H1 (cell line): Measurements from ENCODE around the gene RGS2. TPM values are rescaled to one million over a fixed set of nuclear protein-coding genes. Genes with fewer than 3 reads are reported as not detected.

Experiments used
- CTCF ChIA-PET: fragments of 300-600 bp; sonication (Branson Sonifier 250); formaldehyde crosslinking; loops from one replicate; lab custom pipeline; 2021; ENCODE audit not compliant: partially characterized antibody; lab: Charles Lee
- POLR2A ChIA-PET: fragments of 300-600 bp; sonication (Branson Sonifier 250); formaldehyde crosslinking; loops from one replicate; lab custom pipeline; 2021; ENCODE audit warnings: inconsistent platforms; ENCODE audit not compliant: partially characterized antibody; lab: Charles Lee
- DNase-seq, 2 experiments: peaks; one replicate each; pipeline versions ENCODE4 v3.0.0 to v3.0.0-alpha.2; 2010 to 2022; ENCODE audit warnings: low spot score in 2 of 2, low read depth in 1 of 2, mixed read lengths in 1 of 2
- FAIRE-seq: peaks from 2 replicates; lab custom pipeline; 2011; peaks lifted over from hg19 to GRCh38; lab: Jason Lieb, UNC
- H2AFZ ChIP-seq: 2 replicates; pipeline ENCODE4 v1.8.1; 2012; ENCODE audit warnings: low read length, inconsistent platforms
- H2AK5ac ChIP-seq: 2 replicates; pipeline ENCODE4 v1.6.1; 2013; ENCODE audit warnings: low read depth, low read length
- H2BK120ac ChIP-seq: replicated peaks from 2 replicates; pipeline ENCODE3; 2013; ENCODE audit warnings: low read depth, low read length, inconsistent platforms
- H2BK12ac ChIP-seq: 2 replicates; pipeline ENCODE4 v1.6.1; 2013; ENCODE audit warnings: low read depth, low read length
- H2BK15ac ChIP-seq: 2 replicates; pipeline ENCODE4 v1.6.1; 2013; ENCODE audit warnings: low read length
- H2BK20ac ChIP-seq: 2 replicates; pipeline ENCODE4 v1.6.1; 2013; ENCODE audit warnings: low read length
- H2BK5ac ChIP-seq: 2 replicates; pipeline ENCODE4 v1.6.1; 2013; ENCODE audit warnings: low read depth, low read length
- H3K14ac ChIP-seq: 2 replicates; pipeline ENCODE4 v1.6.1; 2013; ENCODE audit warnings: inconsistent platforms; ENCODE audit not compliant: insufficient read length
- H3K18ac ChIP-seq: 2 replicates; pipeline ENCODE4 v1.6.1; 2013; ENCODE audit warnings: low read length; ENCODE audit errors: extremely low read depth
- H3K23ac ChIP-seq: 2 replicates; pipeline ENCODE4 v1.6.1; 2013; ENCODE audit warnings: inconsistent platforms; ENCODE audit not compliant: insufficient read length
- H3K23me2 ChIP-seq: 2 replicates; pipeline ENCODE4 v1.6.1; 2013; ENCODE audit warnings: low read depth, low read length
- H3K27ac ChIP-seq: 2 replicates; pipeline ENCODE4 v1.6.1; 2011; ENCODE audit warnings: low read depth, low read length, inconsistent platforms
- H3K27me3 ChIP-seq, 4 experiments: replicated peaks in 1 of 4; 1 replicate in 1 of 4; 2 replicates in 3 of 4; pipeline versions ENCODE4 v1.6.1 to v1.8.1; 2011 to 2013; ENCODE audit warnings: low read length in 3 of 4, mild to moderate bottlenecking in 3 of 4, inconsistent platforms in 2 of 4, mixed read lengths in 2 of 4, moderate library complexity in 1 of 4; ENCODE audit not compliant: control insufficient read depth in 3 of 4, insufficient read depth in 3 of 4; ENCODE audit errors: extremely low read depth in 1 of 4
- H3K36me3 ChIP-seq, 4 experiments: 2 replicates each; pipeline versions ENCODE4 v1.6.1 to v1.8.1; 2011 to 2013; ENCODE audit warnings: mild to moderate bottlenecking in 4 of 4, low read length in 3 of 4, moderate library complexity in 2 of 4, control low read depth in 1 of 4, inconsistent platforms in 1 of 4; ENCODE audit not compliant: insufficient read depth in 4 of 4, control insufficient read depth in 2 of 4
- H3K4ac ChIP-seq: replicated peaks from 2 replicates; pipeline ENCODE3; 2013; ENCODE audit warnings: low read length, low read depth, mixed read lengths, inconsistent platforms; ENCODE audit not compliant: insufficient read length
- H3K4me1 ChIP-seq, 4 experiments: replicated peaks in 1 of 4; 1 replicate in 1 of 4; 2 replicates in 3 of 4; pipeline versions ENCODE4 v1.6.1 to v1.8.1; 2011 to 2013; ENCODE audit warnings: low read length in 3 of 4, inconsistent platforms in 2 of 4, mixed read lengths in 1 of 4; ENCODE audit not compliant: insufficient read depth in 4 of 4, control insufficient read depth in 3 of 4
- H3K4me2 ChIP-seq, 2 experiments: 2 replicates each; pipeline versions ENCODE4 v1.6.1 to v1.8.1; 2011 to 2013; ENCODE audit warnings: low read depth in 2 of 2, low read length in 2 of 2, control low read depth in 1 of 2, inconsistent platforms in 1 of 2, mild to moderate bottlenecking in 1 of 2; ENCODE audit not compliant: insufficient read depth in 1 of 2
- H3K4me3 ChIP-seq, 4 experiments: fragments of 200-600, 300-600 bp in 1 of 4; sonication (generic), shearing (Covaris generic), sonication (Bioruptor Twin) in 1 of 4; 2 replicates each; pipeline versions ENCODE4 v1.5.1 to v1.8.1; 2011 to 2016; ENCODE audit warnings: low read length in 4 of 4, low read depth in 3 of 4, control low read depth in 2 of 4, inconsistent platforms in 2 of 4, mild to moderate bottlenecking in 2 of 4, mixed read lengths in 1 of 4, moderate library complexity in 1 of 4; ENCODE audit not compliant: insufficient read depth in 2 of 4; ENCODE audit errors: extremely low read depth in 1 of 4
- H3K56ac ChIP-seq: replicated peaks from 2 replicates; pipeline ENCODE3; 2013; ENCODE audit warnings: low read depth, mild to moderate bottlenecking, mixed read lengths, low read length, inconsistent platforms; ENCODE audit not compliant: insufficient read length
- H3K79me1 ChIP-seq: 2 replicates; pipeline ENCODE4 v1.6.1; 2013; ENCODE audit warnings: low read depth, low read length, control low read depth
- H3K79me2 ChIP-seq, 2 experiments: 2 replicates each; pipeline versions ENCODE4 v1.6.1 to v1.8.1; 2012 to 2013; ENCODE audit warnings: low read length in 2 of 2, mild to moderate bottlenecking in 2 of 2, inconsistent platforms in 1 of 2; ENCODE audit not compliant: insufficient read depth in 2 of 2, control insufficient read depth in 1 of 2
- H3K9ac ChIP-seq, 4 experiments: replicated peaks in 1 of 4; 1 replicate in 1 of 4; 2 replicates in 3 of 4; pipeline versions ENCODE4 v1.6.1 to v1.8.1; 2011 to 2013; ENCODE audit warnings: low read depth in 3 of 4, low read length in 3 of 4, control low read depth in 2 of 4, mild to moderate bottlenecking in 2 of 4, moderate library complexity in 2 of 4, inconsistent platforms in 1 of 4; ENCODE audit errors: extremely low read depth in 1 of 4
- H3K9me3 ChIP-seq, 2 experiments: 2 replicates each; pipeline versions ENCODE4 v1.6.1 to v1.8.1; 2012 to 2013; ENCODE audit warnings: mild to moderate bottlenecking in 2 of 2, moderate library complexity in 2 of 2, control low read depth in 1 of 2, inconsistent platforms in 1 of 2, low read depth in 1 of 2, low read length in 1 of 2, mixed read lengths in 1 of 2; ENCODE audit not compliant: insufficient read depth in 2 of 2
- H4K20me1 ChIP-seq, 2 experiments: replicated peaks in 1 of 2; 2 replicates each; pipeline versions ENCODE3 to v1.8.1; 2011 to 2013; ENCODE audit warnings: inconsistent platforms in 2 of 2, low read length in 2 of 2, mild to moderate bottlenecking in 1 of 2; ENCODE audit not compliant: insufficient read depth in 2 of 2, control insufficient read depth in 1 of 2
- H4K5ac ChIP-seq: 2 replicates; pipeline ENCODE4 v1.6.1; 2013; ENCODE audit warnings: low read length, low read depth, mixed read lengths, inconsistent platforms; ENCODE audit not compliant: insufficient read length
- H4K8ac ChIP-seq: 2 replicates; pipeline ENCODE4 v1.8.0; 2013; ENCODE audit warnings: mild to moderate bottlenecking, moderate library complexity, low read length, inconsistent platforms; ENCODE audit not compliant: insufficient read depth; ENCODE audit errors: extremely low read depth
- H4K91ac ChIP-seq: replicated peaks from 2 replicates; pipeline ENCODE3; 2013; ENCODE audit warnings: low read length, mixed read lengths, inconsistent platforms; ENCODE audit not compliant: insufficient read length
- ASH2L ChIP-seq: fragments of 200-600, 300-600 bp; sonication (generic); IDR thresholded peaks from one replicate; pipeline ENCODE4 v1.7.1; 2017; ENCODE audit warnings: low read length
- ATF2 ChIP-seq: IDR thresholded peaks from 2 replicates; pipeline ENCODE4 v1.6.1; 2012; ENCODE audit warnings: low read length, inconsistent platforms
- CHD2 ChIP-seq: IDR thresholded peaks from 2 replicates; pipeline ENCODE4 v1.6.1; 2012; ENCODE audit warnings: low read length, improper control_type of control experiment
- EGR1 ChIP-seq: IDR thresholded peaks from 2 replicates; pipeline ENCODE4 v1.6.1; 2011; ENCODE audit warnings: low read depth, low read length, borderline replicate concordance
- JUN ChIP-seq: IDR thresholded peaks from 2 replicates; pipeline ENCODE4 v1.6.1; 2011; ENCODE audit warnings: low read depth, mild to moderate bottlenecking, improper control_type of control experiment, low read length
- NRF1 ChIP-seq: IDR thresholded peaks from 2 replicates; pipeline ENCODE4 v1.6.1; 2011; ENCODE audit warnings: mild to moderate bottlenecking, low read depth, low read length, improper control_type of control experiment
- PHF8 ChIP-seq: fragments of 200-600 bp; sonication (generic); conservative IDR thresholded peaks from 2 replicates; pipeline ENCODE4 v1.7.1; 2012; ENCODE audit warnings: low read depth, mild to moderate bottlenecking, inconsistent platforms, low read length, moderate library complexity
- RBBP5 ChIP-seq: IDR thresholded peaks from 2 replicates; pipeline ENCODE4 v1.7.1; 2012; ENCODE audit warnings: low read depth, mild to moderate bottlenecking, inconsistent platforms, low read length, moderate library complexity, borderline replicate concordance
- polyA plus RNA-seq, 7 experiments: library from polyadenylated mRNA; depleted of rRNA in 3 of 7; stranded (reverse) in 5 of 7; unstranded in 2 of 7; fragments of >200 nt in 5 of 7; fragments of 200-250 nt in 2 of 7; gene quantifications; 1 replicate in 5 of 7; 2 replicates in 1 of 7; 4 replicates in 1 of 7; pipeline versions ENCODE4 v1.2.1 to v1.2.3, GENCODE V29; 2011 to 2013; ENCODE audit warnings: missing spikeins in 2 of 7, mixed read lengths in 2 of 7
- total RNA-seq: library from RNA; stranded (reverse); fragmentation: NEBNext Ultra II Directional; extraction: Animal tissue kit (Norgen Biotek cat#: 25700); gene quantifications from 2 replicates; pipeline ENCODE4 v1.2.1, GENCODE V29; 2021

Gene RGS2
- total and polyA plus RNA-seq, 2 of the 8 experiments (the other 6 are each of a cell fraction or from before 2014, with no cell fraction given) = 9.1 to 17.0 TPM

GRCh38 chr1:192832492-192832891, 23.7 kb downstream of the RGS2 start:
- Histone ChIP-seq H3K4me3 (no peak overlapping the region), H2BK12ac (no peak overlapping the region), H2BK5ac (no peak overlapping the region)
- TF ChIP-seq ATF2 (no peak), ASH2L (no peak), NRF1 (no peak), CHD2 (no peak), PHF8 (no peak), RBBP5 (no peak), JUN (no peak), EGR1 (no peak)
- TF ChIP-seq, all 59 proteins: peak for 0
- Histone ChIP-seq H3K27ac (no peak overlapping the region), H3K36me3 (no peaks in the 10 kb centered on the region), H2BK15ac (no peak overlapping the region), H3K14ac (no peak overlapping the region), H3K23me2 (no peaks in the 10 kb centered on the region; the same call in 1 of the 2 replicates), H2BK120ac (no peak overlapping the region), H3K9me3 (no peaks in the 10 kb centered on the region), H3K56ac (no peak overlapping the region), H2BK20ac (no peak overlapping the region), H4K5ac (no peak overlapping the region), H3K4ac (no peak overlapping the region), H3K27me3 (no peaks in the 10 kb centered on the region), H4K91ac (no peak overlapping the region), H3K79me2 (no peaks in the 10 kb centered on the region), H3K4me1 (no peaks in the 10 kb centered on the region), H4K20me1 (no peaks in the 10 kb centered on the region), H3K79me1 (no peaks in the 10 kb centered on the region), H2AFZ (no peak overlapping the region), H4K8ac (no peak overlapping the region), H2AK5ac (no peak overlapping the region), H3K4me2 (no peak overlapping the region), H3K18ac (no peak overlapping the region), H3K23ac (no peak overlapping the region), H3K9ac (no peak overlapping the region)
- CTCF ChIA-PET = interaction anchor here (0.7 to 1.7 kb wide), 5 partner anchors 10 to 202 kb away, joined by 3 to 5 read pairs (median 3); no protein-coding TSS in a partner anchor
- DNase-seq (no peak), FAIRE-seq (no peak)
- POLR2A ChIA-PET = interaction anchor here (1.1 kb wide), 1 partner anchor 16 kb away, joined by 3 read pairs; no protein-coding TSS in a partner anchor
